GM20000 (cell line): ENCODE measurements around the gene FBXW4.

Experiments
- DNase-seq: peaks from one replicate; pipeline ENCODE4 v3.0.0; 2012; ENCODE audit warnings: low spot score
- CTCF ChIP-seq: IDR thresholded peaks from 2 replicates; pipeline ENCODE4 v1.5.1; 2012; ENCODE audit warnings: mild to moderate bottlenecking, control low read depth; ENCODE audit errors: extremely low read depth, missing control alignments

FBXW4 gene

DNA sequence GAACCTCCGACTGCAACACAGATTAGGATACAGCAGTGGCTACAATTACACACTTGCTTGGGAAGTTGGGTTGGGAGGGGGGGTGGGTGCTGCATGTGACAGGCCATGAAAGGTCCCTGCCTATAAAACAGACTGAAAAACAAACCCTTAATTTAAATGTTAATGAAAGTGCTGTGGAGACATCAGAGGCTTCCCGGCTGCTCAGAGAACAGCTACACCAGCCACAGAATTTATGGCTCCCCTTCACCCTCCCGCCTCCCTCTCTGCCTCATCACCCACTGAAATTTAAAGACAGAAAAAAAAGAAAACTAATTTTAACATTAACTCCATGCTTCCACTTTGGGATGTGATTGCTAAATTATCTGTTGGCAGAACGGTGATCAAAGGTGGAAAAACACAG lies 34.7 kb downstream of the FBXW4 start:
- TF ChIP-seq CTCF: no peak
- DNase-seq: no peak

DNA sequence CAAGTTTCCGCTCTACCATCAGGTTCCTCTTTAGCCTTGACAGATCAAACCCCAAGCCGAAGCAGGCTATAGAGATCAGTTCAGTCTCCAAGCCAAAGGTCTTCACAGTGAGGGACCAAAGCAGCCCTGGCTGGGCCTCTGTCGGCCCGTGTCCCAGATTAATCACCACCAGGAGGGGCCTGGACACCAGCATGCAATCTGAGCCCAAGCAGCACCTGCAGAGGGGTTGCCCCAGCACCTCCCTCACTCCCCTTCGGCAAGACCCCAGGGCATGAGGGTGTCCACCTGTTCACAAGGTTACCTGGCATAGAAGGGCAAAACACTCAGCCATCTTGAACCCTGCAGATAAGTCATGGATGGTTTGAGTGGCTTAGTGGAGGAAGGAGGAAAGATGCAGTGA lies 36.0 kb downstream of the FBXW4 start:
- no peak for TF ChIP-seq CTCF

GRCh38 chr10:101656890-101657289 lies 38.1 kb downstream of the FBXW4 start:
- no peak for TF ChIP-seq CTCF
- DNase-seq: no peak

More for the DNA sequence above, 36.0 kb downstream of the FBXW4 start:
- DNase-seq: no peak

DNA sequence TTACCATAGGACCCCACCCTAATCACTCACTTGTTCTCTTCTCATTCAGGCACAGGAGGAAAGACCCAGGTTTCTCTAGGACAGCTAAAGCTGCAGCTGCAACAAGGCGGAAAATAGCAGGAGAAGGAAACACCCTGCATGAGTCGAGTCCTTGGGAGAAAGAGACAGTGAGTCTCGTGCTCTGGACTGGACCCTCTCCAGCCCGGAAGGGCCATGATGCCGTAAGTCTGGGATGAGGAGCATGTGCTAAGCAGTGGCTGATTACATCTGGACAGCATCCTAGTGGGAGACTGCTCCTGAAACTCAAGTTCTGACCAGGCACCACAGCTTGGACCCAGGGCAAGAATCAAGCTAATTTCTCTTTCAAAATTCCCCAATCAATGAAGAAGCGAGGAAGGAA lies 39.4 kb downstream of the FBXW4 start:
- no peak for DNase-seq
- no peak for TF ChIP-seq CTCF

DNA sequence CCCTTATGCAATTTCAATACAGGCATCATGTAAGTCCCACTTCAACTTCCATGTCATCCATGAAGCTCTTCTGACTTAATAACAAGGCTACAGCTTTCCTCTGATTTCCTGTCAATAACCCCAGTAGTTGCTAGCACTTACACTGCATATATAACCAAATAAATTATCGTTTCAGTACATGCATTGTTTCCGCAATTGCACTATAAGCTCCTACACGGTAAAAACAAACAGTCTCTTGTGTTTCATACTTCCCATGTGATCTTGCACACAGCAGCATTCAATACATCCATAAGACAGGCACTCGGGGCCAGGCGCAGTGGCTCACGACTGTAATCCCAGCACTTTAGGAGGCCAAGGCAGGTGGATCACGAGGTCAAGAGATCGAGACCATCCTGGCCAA lies 41.4 kb downstream of the FBXW4 start:
- no peak for TF ChIP-seq CTCF
- DNase-seq: no peak

DNA sequence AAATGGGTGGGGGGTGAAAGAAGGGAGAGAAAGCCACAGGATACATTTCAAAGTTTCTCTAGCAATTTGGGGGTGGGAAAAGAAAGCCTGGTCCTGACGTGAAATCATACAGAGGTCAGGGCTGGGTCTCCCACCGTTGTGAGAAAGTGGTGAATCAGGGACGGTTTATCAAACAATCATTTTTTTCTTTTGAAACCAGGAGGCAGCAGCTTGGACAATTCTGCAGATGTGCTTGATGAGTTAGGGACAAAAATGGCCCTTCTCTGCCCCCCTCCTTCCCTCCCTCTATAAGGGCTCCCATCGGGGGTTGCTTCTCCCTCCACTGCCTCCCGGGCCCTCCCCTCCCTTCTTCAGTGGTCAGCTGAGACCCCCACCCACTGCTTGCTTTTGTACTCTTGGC lies 43.6 kb downstream of the FBXW4 start:
- no peak for DNase-seq
- TF ChIP-seq CTCF: no peak

GRCh38 chr10:101650863-101651262 lies 44.1 kb downstream of the FBXW4 start:
- no peak for DNase-seq
- TF ChIP-seq CTCF: no peak

GRCh38 chr10:101649525-101650085 lies 45.4 kb downstream of the FBXW4 start:
- DNase-seq: no peak
- no peak for TF ChIP-seq CTCF
